Measurements from ENCODE around the gene PLXNA4. TPM values are rescaled to one million over a fixed set of nuclear protein-coding genes. Genes with fewer than 3 reads are reported as not detected.

The PLXNA4 gene
- total and polyA plus RNA-seq, 9 of the 15 experiments (the other 6 are each of a cell fraction or from before 2014, with no cell fraction given), result under 0.01 to 0.09 TPM; not detected in 7

GRCh38 chr7:132125872-132126595 is 450.2 kb downstream of the PLXNA4 start:
- ATAC-seq, result no peak
- DNase-seq (ENCODE audit: extremely low read depth in 1 of 4, low spot score in 3 of 4), result no peak
- no peaks in the 10 kb centered on the region for H3K4me1 ChIP-seq (replicated peaks in 1 of 2; ENCODE audit: control insufficient read depth in 2 of 2, insufficient read depth in 2 of 2, low read length in 2 of 2)
- H3K27ac ChIP-seq (ENCODE audit: extremely low read depth, low read depth, low read length), result no peak overlapping the region
- H4K20me1 ChIP-seq (replicated peaks; ENCODE audit: control insufficient read depth, insufficient read depth, low read length), result peaks cover 11% of the 10 kb centered on the region
- no peaks in the 10 kb centered on the region for H3K79me2 ChIP-seq (ENCODE audit: control insufficient read depth, insufficient read depth, low read length)
- peaks cover 9 to 18% of the 10 kb centered on the region in 2 experiments for H3K27me3 ChIP-seq (ENCODE audit: control insufficient read depth in 2 of 2, insufficient read depth in 2 of 2, low read length in 2 of 2)
- TF ChIP-seq MXI1 (IDR thresholded peaks at IDR 0.05; ENCODE audit: low read depth, low read length), result no peak
- TF ChIP-seq ERF (CRISPR knock-in tag; IDR thresholded peaks at IDR 0.05), result no peak
- no peak for TF ChIP-seq SMAD4 (CRISPR knock-in tag; conservative IDR thresholded peaks at IDR 0.05)
- no peak for TF ChIP-seq ZNF253 (CRISPR knock-in tag; conservative IDR thresholded peaks at IDR 0.05)
- no peak for TF ChIP-seq GTF2F1 (IDR thresholded peaks at IDR 0.05; ENCODE audit: low read depth, low read length)
- TF ChIP-seq CXXC5 (CRISPR knock-in tag; IDR thresholded peaks at IDR 0.05), result no peak
- TF ChIP-seq RBBP5 (IDR thresholded peaks at IDR 0.05; ENCODE audit: borderline replicate concordance, insufficient read depth, low read length, poor library complexity, severe bottlenecking), result no peak
- no peak for TF ChIP-seq RFX7 (CRISPR knock-in tag; IDR thresholded peaks at IDR 0.05)
- no peak for TF ChIP-seq RB1 (IDR thresholded peaks at IDR 0.05; ENCODE audit: low read depth)
- TF ChIP-seq GABPB1 (CRISPR knock-in tag; IDR thresholded peaks at IDR 0.05), result no peak
- no peak for TF ChIP-seq MYNN (IDR thresholded peaks at IDR 0.05)
- TF ChIP-seq MYNN (CRISPR knock-in tag; IDR thresholded peaks at IDR 0.05), result no peak
- TF ChIP-seq TAF7 (tag; IDR thresholded peaks at IDR 0.05), result no peak
- no peak for TF ChIP-seq ZNF583 (CRISPR knock-in tag; IDR thresholded peaks at IDR 0.05)
- TF ChIP-seq LCOR (CRISPR knock-in tag; IDR thresholded peaks at IDR 0.05), result no peak
- no peak for TF ChIP-seq RBM17 (IDR thresholded peaks at IDR 0.05; ENCODE audit: borderline replicate concordance, low read depth, low read length)
- TF ChIP-seq MTA1 (IDR thresholded peaks at IDR 0.05; ENCODE audit: borderline replicate concordance), result no peak
- H3K9ac ChIP-seq (ENCODE audit: insufficient read depth in 1 of 2, low read depth in 2 of 2, low read length in 2 of 2), result no peak overlapping the region
- ChIA-PET CTCF (ENCODE audit: low intra/inter-chr PET ratio) (no interaction called here), POLR2A (interaction anchor here (0.5 to 0.8 kb wide), 2 partner anchors 21 to 25 kb away, joined by 4 read pairs; no protein-coding TSS in a partner anchor)
- intact Hi-C loops (cut with micrococcal nuclease), result no loop called here
- no peak overlapping the region for H3K4me3 ChIP-seq
- FAIRE-seq, result no peak
- no peak overlapping the region for H3K4me2 ChIP-seq (ENCODE audit: insufficient read depth, low read length)
- WGBS (ENCODE audit: insufficient coverage, low coverage, missing lambda C conversion rate), result under 1% methylated on average over 12 of the region's 12 CpGs
- in situ Hi-C loops (cut with MboI), result no loop called here
- no peaks in the 10 kb centered on the region for H3K9me1 ChIP-seq (ENCODE audit: control insufficient read depth, insufficient read depth, low read length)
- no peak overlapping the region for H2AFZ ChIP-seq (ENCODE audit: low read depth, low read length)
- no TSS peak for BruUV-seq (replicated peaks)
- H3K9me3 ChIP-seq (replicated peaks; ENCODE audit: control insufficient read depth, insufficient read depth, low read depth, low read length), result no peaks in the 10 kb centered on the region
- H3K36me3 ChIP-seq (ENCODE audit: control insufficient read depth, insufficient read depth, low read length), result no peaks in the 10 kb centered on the region
